GM18517 (cell line): Measurements from ENCODE around the gene RBMS3.
A peak's percentile ranks its signal among the peaks of the same experiment; 100 is the strongest.
"Not testable (repeated sequence)": the region's sequence is repeated elsewhere in the genome, so short reads cannot be mapped to it uniquely, and the experiment has no call there.

Experiments
- ATAC-seq: cut with Tn5 transposase; IDR thresholded peaks from one replicate; pipeline ENCODE4 v1.9.1; 2021; ENCODE audit warnings: mild to moderate bottlenecking, moderate library complexity; ENCODE audit not compliant: unreplicated experiment

RBMS3 gene

DNA sequence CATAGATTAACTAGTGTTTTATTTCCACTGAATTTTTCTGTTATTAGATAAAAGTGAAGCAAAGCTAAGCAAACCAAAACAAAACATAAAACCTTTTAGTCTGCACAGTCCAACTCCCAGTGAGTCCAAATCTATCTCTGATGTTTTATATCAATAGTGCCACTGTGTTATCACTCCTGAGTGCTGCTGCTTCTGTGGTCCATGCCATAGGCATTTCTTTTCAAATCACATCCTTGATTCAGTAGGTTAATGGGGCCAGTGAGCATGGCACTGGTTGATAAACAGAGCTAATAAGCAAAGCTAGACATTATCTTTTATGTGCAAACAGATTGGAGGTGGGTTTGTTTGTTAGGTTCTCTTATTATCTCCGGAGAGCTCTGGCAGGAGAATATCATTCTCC is 30.0 kb downstream of the RBMS3 start:
- ATAC-seq: no peak

DNA sequence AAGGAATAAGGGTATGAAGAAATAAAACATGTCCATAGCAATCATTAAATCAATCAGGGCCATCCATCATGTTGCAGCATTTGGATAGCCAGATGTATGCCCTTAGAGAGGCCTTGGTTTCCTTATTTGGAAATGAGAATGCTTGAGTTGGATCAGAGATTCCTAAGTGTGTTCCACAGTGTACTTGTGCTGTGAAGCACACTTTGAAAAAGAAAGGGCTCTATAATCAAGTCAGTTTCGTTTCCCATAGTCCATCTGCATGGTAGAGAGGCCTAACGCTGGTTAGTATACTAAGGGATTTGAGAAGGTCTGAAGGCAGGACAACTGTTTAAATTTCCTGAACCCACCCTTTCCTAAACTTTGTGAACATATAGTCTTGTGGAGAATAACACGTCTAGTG is 30.9 kb downstream of the RBMS3 start:
- no peak for ATAC-seq

DNA sequence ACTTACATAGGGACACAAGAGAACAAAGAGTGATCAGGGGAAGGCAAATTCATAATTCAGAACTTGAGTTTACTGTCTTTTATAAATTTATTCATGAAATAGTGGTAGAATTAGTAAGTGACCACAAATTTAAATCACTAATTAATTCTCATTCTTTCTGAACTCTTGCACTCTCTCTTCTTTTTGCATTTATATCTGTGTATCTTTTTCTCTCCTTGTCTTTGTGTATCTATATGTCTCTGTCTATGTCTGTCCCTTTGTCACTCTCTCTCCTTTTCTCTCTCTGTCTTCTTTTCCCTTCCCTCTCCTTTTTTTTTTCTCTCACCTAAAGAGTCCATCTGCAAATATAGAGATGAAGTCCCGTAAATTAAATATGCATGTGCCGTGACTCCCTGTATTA is 31.5 kb downstream of the RBMS3 start:
- ATAC-seq: no peak

DNA sequence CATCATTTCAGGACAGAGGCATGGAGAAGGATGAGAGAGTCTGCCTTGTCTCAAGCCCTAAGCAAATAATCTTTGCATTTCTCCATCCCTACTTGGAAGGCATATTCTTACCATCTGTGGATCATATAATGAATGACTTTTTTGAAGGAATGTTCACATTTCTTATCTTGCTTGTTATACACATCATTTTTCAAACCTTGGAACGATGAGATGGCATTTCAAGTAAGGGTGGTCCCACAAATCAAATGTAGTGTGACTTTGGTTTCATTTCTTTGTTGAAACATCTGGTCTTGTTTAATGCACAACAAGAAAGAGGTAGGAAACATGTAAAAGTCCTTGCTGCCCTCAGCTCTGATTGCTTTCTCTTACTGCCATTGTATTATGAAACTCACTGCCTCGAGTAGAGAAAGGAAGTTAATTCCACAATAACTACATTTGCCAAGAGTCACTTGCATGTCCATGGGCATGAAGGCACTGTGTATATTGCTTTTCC is 32.1 kb downstream of the RBMS3 start:
- no peak for ATAC-seq

DNA sequence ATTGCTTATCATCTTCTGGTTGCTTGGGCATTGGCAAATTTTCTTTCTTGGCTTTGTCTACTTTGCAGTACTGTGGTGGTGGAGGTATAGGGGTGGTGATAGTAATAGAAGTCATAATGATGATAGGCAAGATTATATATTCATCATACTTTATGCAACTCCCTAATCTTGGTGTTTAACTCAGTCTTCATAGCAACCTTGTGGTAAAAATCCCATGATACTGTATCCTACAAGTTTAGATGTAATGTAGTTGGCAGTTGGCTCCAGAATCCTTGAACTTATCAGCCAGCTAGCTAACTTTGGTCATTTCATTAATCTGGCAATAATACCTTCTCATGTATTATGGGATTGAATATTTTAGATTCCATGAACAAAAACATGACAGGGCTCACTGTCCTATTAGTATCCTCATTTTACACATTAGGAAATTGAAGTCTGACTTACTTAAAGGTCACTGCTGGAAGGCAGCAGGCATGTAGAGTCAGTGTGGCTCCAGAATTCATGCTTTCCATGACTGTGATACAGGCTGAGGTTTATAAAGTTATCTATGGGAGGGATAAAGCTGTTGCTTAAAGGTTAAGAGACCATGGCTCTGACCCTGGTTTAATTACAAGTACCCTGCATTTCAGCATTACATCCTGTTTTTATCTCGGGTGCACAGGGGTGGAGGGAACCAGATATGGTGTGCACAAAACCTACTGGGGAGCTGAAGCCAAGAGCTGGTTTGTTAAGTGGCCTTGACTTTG is 33.3 kb downstream of the RBMS3 start:
- no peak for ATAC-seq

DNA sequence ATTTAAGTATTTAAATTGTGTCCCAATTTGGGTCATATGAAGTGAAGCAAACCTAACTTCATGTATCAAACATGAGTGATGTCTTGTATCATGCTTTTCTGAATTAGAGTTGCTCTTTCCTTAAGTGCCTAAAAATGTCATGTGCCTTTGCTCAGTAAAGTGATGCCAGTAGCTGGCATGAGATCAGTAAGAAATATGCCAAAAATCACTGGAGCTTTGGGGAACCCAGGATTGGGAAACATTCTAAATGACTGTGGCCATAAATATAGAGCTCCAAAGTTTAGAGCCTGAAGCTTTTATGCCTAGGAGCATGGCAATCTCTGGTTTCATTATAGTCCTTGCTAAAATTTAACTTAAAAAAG is 33.8 kb downstream of the RBMS3 start:
- no peak for ATAC-seq

DNA sequence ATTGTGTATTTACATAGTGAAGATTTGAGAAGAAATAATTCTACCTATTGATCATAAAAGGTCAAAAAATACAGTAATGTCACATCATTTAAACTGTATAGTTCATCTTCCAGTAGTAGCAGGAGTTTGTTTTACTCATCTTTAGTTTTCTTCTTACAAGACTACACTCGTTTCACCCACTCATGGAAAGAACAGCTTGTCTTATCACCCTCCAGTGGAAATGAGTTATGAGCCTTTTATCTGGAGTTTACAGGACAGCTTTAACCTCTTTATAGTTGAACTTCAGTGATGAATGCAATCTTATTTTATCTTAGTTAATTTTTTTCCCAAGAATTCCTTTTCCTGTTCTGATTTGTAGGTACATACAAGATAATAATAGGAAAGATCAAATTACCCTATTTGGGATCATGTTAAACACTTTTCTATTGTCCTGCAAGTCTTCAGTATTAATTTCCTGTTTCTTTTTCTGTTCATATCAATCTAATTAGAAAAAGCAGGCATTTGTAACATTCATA is 36.8 kb downstream of the RBMS3 start:
- no peak for ATAC-seq

DNA sequence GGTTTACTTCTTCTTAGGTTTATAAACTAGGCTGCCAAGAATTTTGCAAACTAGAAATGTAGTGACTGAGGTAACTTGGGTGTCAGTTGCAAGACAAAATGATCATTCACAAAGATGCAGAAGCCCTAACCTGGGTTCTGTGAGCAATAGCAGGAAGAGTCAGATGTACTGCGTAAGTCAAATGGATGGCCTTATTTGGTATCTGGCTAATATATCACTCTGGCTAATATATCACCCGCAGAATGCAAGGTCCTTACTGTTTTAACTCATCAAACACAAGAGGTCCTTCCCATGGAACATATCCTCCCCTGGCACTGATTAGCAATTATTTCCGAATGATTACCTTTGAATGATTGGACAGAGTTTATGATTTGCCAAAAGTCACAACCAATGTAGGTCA is 37.4 kb downstream of the RBMS3 start:
- ATAC-seq: no peak

DNA sequence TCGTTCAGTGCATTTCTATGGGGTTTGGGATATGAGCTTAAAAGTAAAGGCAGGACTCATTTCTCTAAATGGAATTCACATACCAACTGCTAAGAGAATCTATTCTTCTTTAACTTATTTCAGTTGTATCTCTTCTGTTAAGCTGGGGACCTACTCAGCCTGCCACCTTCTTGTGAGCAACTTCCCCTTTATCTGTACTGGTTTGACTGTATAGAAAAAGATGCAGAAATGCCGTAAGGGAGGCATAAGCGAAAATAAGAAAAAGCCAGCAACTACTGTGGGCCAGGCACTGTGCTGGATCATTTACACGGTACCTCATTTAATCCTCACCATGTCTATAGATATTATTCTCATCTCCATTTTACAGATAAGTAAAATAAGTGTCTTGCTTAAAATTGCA is 38.4 kb downstream of the RBMS3 start:
- ATAC-seq: peak; percentile 74

DNA sequence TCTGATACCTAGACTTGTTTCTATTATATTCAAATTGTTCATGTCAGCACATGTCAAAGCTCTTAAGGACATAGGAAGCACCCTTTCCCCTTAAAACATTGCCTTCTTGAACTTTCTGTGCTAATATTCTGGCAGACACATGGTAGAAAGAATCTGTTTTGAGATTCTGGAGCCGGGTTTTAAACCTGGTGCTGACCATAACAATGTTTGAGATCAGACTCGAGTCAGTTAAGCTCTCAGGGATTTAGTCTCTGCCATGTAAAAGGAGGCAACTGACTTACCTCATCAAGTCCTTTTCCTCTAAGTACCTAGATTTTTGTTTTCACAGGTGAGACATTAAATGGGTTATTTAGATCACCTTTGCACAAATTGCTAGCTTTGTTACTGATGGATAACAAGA is 38.9 kb downstream of the RBMS3 start:
- no peak for ATAC-seq

DNA sequence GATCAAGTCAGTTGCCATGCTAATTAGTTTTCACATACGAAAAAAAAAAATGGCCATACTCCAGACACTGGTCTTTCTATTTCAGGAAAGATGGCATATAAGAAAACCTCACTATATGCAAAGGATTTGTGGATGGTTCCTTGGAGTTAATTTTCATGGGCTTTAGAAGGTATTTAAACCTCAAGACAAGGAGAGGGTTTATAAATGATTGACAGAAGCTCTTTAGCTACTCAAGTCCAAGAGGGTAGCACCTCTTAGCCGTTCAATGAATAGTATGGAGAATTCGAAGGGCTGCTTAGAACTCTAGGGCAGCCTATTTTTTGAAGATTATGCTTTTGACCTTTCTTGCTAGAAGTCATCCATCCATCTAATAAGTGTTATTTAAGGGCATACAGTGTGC is 41.7 kb downstream of the RBMS3 start:
- ATAC-seq: no peak

DNA sequence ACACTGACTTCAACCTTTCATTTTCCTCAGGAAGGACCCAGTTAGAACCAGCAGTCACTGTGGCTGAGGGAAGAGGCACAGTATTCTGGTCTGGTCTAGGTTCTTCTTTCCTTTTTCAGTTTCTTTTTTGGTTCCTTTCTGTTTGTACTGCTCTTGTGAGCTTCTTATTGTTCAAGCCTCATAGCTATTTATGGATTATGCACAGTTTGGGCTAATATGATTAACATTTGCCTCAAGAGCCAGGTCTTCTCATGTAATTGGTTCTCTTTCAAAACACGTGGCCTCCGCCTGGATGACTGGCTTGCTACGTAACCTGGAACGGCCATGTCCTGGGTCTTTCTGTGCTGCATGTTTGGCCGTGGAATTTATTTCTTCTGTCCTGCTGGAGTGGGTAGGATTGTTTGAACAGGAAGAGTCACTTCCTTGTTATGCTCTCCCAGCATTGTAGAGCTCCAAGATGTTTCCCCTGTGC is 43.3 kb downstream of the RBMS3 start:
- peak; percentile 98 for ATAC-seq

DNA sequence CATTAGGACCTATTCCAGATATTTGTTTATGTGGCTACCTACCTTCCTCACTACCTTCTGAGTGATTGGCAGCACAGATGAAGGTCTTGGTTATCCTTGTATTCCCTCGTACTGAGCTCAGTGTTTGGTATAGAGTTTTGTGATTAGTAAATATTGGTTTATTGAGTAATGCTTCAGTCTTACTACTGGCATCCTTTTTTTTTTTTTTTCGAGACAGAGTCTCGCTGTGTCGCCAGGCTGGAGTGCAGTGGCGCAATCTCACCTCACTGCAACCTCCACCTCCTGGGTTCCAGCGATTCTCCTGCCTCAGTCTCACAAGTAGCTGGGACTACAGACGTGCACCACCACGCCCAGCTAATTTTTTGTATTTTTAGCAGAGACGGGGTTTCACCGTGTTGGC is 45.7 kb downstream of the RBMS3 start:
- not testable (repeated sequence) for ATAC-seq

DNA sequence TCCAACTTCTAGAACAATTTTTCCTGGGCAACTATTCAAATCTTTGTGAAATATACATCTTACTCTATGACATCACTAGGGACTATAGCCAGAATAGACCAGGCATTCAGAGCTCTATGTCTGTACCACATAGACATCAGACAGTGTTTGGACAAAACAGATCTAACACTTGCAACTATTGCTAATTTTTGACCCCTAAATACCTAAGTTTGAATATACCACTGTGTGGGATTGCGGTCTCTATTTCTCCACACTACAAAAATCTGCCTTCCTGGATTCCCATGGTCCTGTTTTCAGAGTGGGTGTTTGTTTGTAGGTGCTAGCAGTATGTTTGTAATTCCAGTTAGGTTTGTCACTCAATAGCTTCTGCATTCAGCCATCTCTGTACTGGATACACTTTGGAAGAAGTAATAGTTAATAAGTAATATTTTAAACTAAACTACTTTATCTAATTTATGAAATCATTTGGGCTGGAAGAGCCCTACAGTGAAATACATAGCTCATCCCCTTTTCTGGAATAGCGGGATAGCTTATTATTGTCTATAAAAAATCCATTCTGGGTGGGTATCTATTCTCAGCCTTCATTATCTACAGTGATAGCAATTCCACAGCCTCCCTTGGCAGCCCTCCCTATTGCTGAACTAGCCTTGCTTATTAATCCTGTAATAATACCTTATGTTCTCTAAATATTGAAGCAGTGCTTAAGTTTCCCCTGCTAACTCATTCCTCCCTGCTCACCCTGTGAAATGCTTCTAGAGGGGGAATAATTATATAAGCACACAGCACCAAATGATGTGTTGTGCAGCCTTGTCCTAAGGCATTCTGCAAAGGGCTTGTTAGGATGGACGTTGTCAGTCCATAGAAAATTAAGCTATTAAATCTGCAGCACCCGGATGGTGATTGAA is 49.4 kb downstream of the RBMS3 start:
- no peak for ATAC-seq

DNA sequence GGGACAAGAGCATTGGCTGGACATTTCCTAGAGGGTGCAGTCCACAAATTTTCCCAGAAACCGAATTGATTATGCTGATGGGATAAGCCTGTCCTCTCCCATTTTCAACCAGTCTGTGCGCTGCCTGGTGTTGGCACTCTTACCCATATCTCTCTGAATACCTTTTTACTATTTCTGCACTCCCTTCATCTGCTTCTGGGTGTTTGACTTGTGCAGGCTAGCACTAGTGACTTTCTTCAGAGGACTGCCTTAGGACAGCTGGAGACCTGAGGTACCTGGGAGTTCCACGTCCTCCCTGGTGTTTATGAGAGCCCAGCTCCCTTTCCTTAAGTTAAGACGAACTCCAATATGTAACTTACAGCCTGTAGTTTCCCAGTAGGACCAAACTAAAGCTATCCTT is 50.2 kb downstream of the RBMS3 start:
- ATAC-seq: no peak

DNA sequence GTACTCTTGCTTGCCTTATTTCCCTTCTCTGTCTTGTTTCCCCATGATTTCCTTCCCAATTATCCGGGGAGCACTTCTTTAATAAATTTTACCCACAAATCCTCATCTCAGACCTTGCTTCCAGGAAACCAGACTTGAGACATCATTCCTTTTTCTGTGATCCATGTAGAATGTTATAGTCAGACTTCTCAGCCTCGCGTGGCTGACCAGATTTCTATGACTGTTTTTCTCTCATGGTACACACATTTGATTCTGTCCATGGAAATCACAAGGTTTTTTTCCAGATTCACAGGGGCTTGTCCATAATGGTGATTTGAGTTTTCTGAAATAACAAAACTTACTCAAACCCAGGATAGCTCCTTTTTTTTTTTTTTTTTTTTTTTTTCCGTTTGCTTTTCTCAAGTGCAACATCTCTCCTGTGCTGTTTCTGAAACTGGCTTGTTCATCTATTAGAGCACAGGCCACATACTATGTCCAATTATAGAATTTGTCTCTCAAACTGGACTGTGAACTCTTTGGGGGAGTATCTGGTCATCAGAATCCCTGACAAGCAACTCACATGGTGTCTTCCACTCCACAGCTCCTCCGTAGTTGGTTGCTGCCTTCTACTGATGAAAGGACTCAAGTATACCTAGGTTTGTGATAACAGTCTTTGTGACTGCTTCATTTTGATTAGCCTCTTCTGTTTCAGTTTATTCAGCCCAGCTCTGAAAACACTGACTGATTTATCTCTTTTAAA is 50.8 kb downstream of the RBMS3 start:
- no peak for ATAC-seq

DNA sequence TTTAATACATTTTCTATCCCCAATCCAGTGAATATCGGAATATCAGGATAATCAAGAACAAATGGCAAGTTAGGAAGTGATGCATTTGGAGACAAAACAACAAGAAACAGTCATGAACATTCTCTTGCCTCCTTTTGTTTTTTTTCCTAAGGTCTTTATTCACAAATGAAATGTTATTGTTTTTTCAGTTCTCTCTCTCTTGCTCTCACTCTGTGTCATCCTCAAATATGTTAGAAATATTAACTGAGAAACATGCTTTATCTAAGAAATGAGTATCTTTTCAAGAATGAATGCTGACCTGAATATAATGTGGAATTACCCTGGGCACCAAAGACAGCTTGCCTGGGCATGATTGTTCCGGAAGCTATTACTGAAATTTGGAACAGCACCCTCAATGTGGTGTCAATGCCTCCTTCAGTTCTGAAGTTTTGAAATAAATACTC is 51.3 kb downstream of the RBMS3 start:
- ATAC-seq: no peak

DNA sequence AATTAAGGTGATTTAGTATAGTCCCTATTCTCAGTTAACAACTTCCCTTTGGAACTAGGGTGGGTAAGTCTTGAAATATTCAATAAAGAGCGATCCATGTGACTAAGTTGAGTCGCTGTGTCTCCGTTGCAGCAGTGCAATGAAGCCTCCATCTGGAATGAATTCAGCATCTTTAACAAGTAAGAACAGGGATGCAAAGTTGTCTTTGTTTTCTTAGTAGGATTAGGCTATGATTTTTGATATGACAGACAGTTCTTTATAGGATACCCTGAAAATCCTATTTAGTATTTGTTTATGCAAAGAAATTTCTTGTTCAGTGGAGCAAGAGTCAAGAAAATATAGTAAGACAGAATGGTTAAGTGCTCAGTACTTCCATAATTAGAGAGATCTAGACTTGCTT is 52.7 kb downstream of the RBMS3 start:
- no peak for ATAC-seq

DNA sequence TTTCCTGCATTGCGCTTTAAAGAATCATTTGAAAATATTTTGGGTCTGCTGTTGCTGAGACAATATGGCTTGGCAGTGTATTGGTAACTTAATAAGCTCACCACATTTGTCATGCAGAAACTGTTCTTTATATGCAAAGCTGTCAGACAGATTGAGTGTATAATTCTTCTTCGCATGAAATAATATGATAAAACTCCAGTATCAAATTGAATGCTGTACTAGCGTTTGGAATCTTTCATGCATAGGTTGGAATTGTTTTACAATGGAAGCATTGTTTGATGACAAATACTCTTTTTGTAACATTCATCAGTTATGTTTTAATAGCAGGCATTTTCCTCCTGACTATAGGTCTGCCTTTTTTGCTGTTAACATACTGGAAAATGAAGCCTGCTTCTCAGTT is 53.8 kb downstream of the RBMS3 start:
- no peak for ATAC-seq

DNA sequence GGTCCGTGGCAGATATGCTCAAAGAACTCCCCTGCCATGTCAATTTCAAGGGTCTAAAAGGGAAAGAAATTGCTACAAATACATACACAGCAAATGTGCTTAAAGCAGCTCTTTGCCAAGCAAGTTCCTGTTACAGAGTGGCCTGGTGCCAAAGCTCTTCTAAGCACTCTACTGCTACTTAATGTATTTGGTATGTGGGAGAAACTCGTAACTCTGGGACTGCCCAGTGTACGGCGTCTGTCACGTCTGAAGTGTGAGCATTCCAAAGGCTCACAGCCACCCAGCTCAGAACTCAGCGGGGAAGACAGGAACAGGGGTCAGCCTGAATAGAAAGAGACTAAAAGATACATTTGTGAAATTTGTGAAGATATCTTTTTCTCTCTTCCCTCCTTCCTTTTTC is 54.6 kb downstream of the RBMS3 start:
- ATAC-seq: no peak

DNA sequence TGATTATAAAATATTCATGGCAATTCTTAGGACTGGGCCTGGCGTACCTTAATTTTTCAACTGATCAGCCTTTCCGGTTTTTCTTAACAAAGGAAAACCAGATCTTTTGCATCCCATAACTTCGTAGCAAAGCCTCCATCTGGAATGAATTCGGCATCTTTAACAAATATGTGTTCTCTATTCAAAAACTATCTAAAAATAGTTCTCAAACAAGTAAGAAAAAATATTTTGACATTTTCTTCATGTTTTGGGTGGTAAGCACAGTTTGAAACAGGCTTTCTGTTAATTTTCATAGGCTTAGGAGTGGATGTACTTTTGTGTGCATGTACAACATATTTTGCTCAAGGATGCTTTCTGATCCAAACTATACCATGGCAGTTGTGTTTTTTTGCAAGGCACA is 55.1 kb downstream of the RBMS3 start:
- ATAC-seq: no peak
